GM19023 (cell line): ENCODE results near the gene KLF2.

Experiments
- ATAC-seq: cut with Tn5 transposase; IDR thresholded peaks from one replicate; pipeline ENCODE4 v1.9.1; 2021; ENCODE audit warnings: mild to moderate bottlenecking, moderate library complexity; ENCODE audit not compliant: unreplicated experiment

Gene KLF2

GRCh38 chr19:16375157-16375935 is 50.7 kb downstream of the KLF2 start:
- no peak for ATAC-seq

- ATAC-seq: no peak
Measured at GRCh38 chr19:16375936-16376185, 51.2 kb downstream of the KLF2 start.

GRCh38 chr19:16376241-16376640 is 51.6 kb downstream of the KLF2 start:
- ATAC-seq: no peak

- no peak for ATAC-seq
Measured at GRCh38 chr19:16376649-16377048, 52.0 kb downstream of the KLF2 start.

- ATAC-seq: no peak
Measured at GRCh38 chr19:16377521-16377920, 52.9 kb downstream of the KLF2 start.
